Measurements from ENCODE around the gene SLC24A3. TPM values are rescaled to one million over a fixed set of nuclear protein-coding genes. Genes with fewer than 3 reads are reported as not detected.

The SLC24A3 gene
- polyA plus RNA-seq, 1 experiment, result 1.7 TPM

DNA sequence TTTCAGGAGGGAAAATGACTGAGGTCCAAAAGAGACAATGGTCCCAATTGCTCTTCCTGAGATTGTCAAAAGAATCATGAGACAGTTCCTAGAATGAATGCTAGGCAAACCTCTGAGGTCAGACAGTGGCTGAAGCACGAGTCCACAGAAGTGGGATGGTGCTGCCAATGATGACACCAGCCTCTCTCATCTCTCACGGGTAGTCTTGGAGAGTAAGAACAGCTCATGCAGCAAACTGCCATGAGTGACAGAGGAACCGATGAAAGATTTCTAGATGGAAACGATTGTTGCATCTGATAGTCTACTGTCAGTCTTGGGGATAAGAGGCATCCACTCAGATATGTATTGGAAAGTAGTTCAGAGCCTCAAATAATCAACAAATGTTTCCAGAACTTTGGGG, 188.7 kb downstream of the SLC24A3 start:
- H3K27me3 ChIP-seq (ENCODE audit: control insufficient read depth, insufficient read depth, low read length), result no peaks in the 10 kb centered on the region
- H3K4me3 ChIP-seq (ENCODE audit: low read depth, low read length), result no peak overlapping the region
- no peak for DNase-seq (ENCODE audit: low read depth)
- ChIA-PET CTCF (no interaction called here), POLR2A (no interaction called here)
- H3K36me3 ChIP-seq (ENCODE audit: control insufficient read depth, insufficient read depth, low read length), result no peaks in the 10 kb centered on the region
- TF ChIP-seq CTCF (IDR thresholded peaks at IDR 0.05; ENCODE audit: insufficient read depth, low read depth, low read length), result no peak

DNA sequence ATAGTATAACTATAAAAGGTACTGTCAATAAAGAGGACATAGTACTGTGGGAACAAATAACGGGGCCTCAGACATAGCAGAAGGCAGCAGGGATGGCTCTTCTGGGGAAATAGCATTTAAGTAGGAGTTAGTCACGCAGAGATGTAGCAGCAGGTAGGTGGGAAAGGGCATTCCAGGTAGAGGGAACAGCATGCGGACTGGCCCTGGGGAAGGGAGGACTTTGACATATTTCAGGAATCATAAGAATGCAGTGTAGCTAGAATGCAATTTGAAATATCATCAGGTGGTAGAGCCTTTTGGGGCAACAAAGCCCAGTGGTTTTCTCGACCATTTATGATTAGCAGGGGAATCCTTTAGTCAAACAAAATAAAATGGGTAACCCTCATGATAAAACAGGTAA, 191.1 kb downstream of the SLC24A3 start:
- no peak for DNase-seq (ENCODE audit: low read depth)
- H3K36me3 ChIP-seq (ENCODE audit: control insufficient read depth, insufficient read depth, low read length), result no peaks in the 10 kb centered on the region
- CTCF ChIA-PET, result no interaction called here
- H3K4me3 ChIP-seq (ENCODE audit: low read depth, low read length), result no peak overlapping the region
- POLR2A ChIA-PET, result no interaction called here
- H3K27me3 ChIP-seq (ENCODE audit: control insufficient read depth, insufficient read depth, low read length), result no peaks in the 10 kb centered on the region
- no peak for TF ChIP-seq CTCF (IDR thresholded peaks at IDR 0.05; ENCODE audit: insufficient read depth, low read depth, low read length)

DNA sequence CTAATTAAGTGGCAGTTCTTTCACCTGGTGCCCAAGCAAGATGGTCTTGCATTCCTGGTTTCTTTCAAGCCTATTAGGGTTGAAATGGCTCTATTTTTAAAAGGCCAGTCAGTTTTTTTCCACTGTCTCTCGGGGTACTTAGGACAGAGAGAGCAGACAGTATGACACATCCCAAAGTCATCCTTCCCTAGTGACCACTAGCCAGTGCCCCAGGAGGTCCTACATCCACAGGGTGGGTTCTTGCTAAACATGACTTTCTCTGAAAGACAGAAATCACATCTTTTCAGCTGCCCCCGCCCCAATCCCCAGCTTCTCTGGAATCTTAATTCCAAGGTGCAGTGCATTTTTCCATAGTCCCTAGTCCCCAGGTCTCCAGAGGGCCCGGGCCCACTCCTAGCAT, 192.4 kb downstream of the SLC24A3 start:
- POLR2A ChIA-PET, result no interaction called here
- DNase-seq (ENCODE audit: low read depth), result no peak
- Histone ChIP-seq H3K36me3 (ENCODE audit: control insufficient read depth, insufficient read depth, low read length) (no peaks in the 10 kb centered on the region), H3K27me3 (ENCODE audit: control insufficient read depth, insufficient read depth, low read length) (no peaks in the 10 kb centered on the region), H3K4me3 (ENCODE audit: low read depth, low read length) (no peak overlapping the region)
- TF ChIP-seq CTCF (IDR thresholded peaks at IDR 0.05; ENCODE audit: insufficient read depth, low read depth, low read length), result no peak
- CTCF ChIA-PET, result no interaction called here

GRCh38 chr20:19405958-19406357, 193.5 kb downstream of the SLC24A3 start:
- no peak overlapping the region for H3K4me3 ChIP-seq (ENCODE audit: low read depth, low read length)
- no peaks in the 10 kb centered on the region for H3K27me3 ChIP-seq (ENCODE audit: control insufficient read depth, insufficient read depth, low read length)
- POLR2A ChIA-PET, result no interaction called here
- DNase-seq (ENCODE audit: low read depth), result no peak
- no peak for TF ChIP-seq CTCF (IDR thresholded peaks at IDR 0.05; ENCODE audit: insufficient read depth, low read depth, low read length)
- H3K36me3 ChIP-seq (ENCODE audit: control insufficient read depth, insufficient read depth, low read length), result no peaks in the 10 kb centered on the region
- CTCF ChIA-PET, result no interaction called here

- H3K36me3 ChIP-seq (ENCODE audit: control insufficient read depth, insufficient read depth, low read length), result no peaks in the 10 kb centered on the region
- CTCF ChIA-PET, result no interaction called here
- DNase-seq (ENCODE audit: low read depth), result no peak
- no peak overlapping the region for H3K4me3 ChIP-seq (ENCODE audit: low read depth, low read length)
- no peaks in the 10 kb centered on the region for H3K27me3 ChIP-seq (ENCODE audit: control insufficient read depth, insufficient read depth, low read length)
- TF ChIP-seq CTCF (IDR thresholded peaks at IDR 0.05; ENCODE audit: insufficient read depth, low read depth, low read length), result no peak
- POLR2A ChIA-PET, result no interaction called here
These were observed 193.9 kb downstream of the SLC24A3 start for GRCh38 chr20:19406381-19406780.

Measured in BJ (cell line).